SU-DHL-6 (cell line): ENCODE results near the gene DOK6.

Experiments used
- H2AFZ ChIP-seq: fragments of 200-600 bp; sonication (generic); 2 replicates; pipeline ENCODE4 v1.6.1; 2014; ENCODE audit warnings: low read depth, mild to moderate bottlenecking, moderate library complexity, mixed read lengths, antibody characterized with exemption, low read length; ENCODE audit not compliant: severe bottlenecking
- H3F3A ChIP-seq: fragments of 200-600 bp; shearing (Covaris generic); 2 replicates; pipeline ENCODE4 v1.6.0; 2016; ENCODE audit warnings: antibody characterized with exemption, mild to moderate bottlenecking; ENCODE audit not compliant: insufficient read depth
- H3K27ac ChIP-seq: fragments of 200-600 bp; sonication (generic); 2 replicates; pipeline ENCODE4 v1.5.1; 2016; ENCODE audit warnings: low read depth, mild to moderate bottlenecking, low read length, moderate library complexity, mixed read lengths
- H3K27me3 ChIP-seq: fragments of 200-600 bp; sonication (generic), shearing (Covaris generic); 2 replicates; pipeline ENCODE4 v1.6.0; 2014; ENCODE audit warnings: mild to moderate bottlenecking, low read length
- H3K36me3 ChIP-seq: fragments of 200-600 bp; sonication (generic); 2 replicates; pipeline ENCODE4 v1.6.1; 2014; ENCODE audit warnings: mild to moderate bottlenecking, low read length, mixed read lengths
- H3K4me2 ChIP-seq: fragments of 300-600, 200-600 bp; shearing (Covaris generic), sonication (generic); 2 replicates; pipeline ENCODE4 v1.6.0; 2014; ENCODE audit warnings: low read length, low read depth, mild to moderate bottlenecking; ENCODE audit not compliant: poor library complexity, severe bottlenecking
- H3K4me3 ChIP-seq: fragments of 200-600 bp; sonication (generic); 2 replicates; pipeline ENCODE4 v1.5.1; 2014; ENCODE audit warnings: antibody characterized with exemption, low read length, mild to moderate bottlenecking, mixed read lengths; ENCODE audit not compliant: insufficient read depth, poor library complexity, severe bottlenecking
- H3K79me2 ChIP-seq: fragments of 200-600 bp; sonication (generic); 2 replicates; pipeline ENCODE4 v1.6.1; 2014; ENCODE audit warnings: mild to moderate bottlenecking, low read length, moderate library complexity; ENCODE audit not compliant: insufficient read depth
- H3K9ac ChIP-seq: fragments of 200-600 bp; sonication (generic); 2 replicates; pipeline ENCODE4 v1.7.0; 2014; ENCODE audit warnings: mild to moderate bottlenecking, low read length
- H3K9me2 ChIP-seq: fragments of 200-600 bp; sonication (generic); replicated peaks from 2 replicates; pipeline ENCODE4 v1.6.1; 2014; ENCODE audit warnings: low read length; ENCODE audit not compliant: insufficient read depth
- H3K9me3 ChIP-seq: fragments of 200-600 bp; sonication (generic); 2 replicates; pipeline ENCODE4 v1.6.1; 2014; ENCODE audit warnings: low read length, mixed read lengths; ENCODE audit not compliant: insufficient read depth
- H4K20me1 ChIP-seq: fragments of 200-600 bp; sonication (generic); 2 replicates; pipeline ENCODE4 v1.6.1; 2014; ENCODE audit warnings: low read depth, mild to moderate bottlenecking, antibody characterized with exemption, low read length, moderate library complexity, mixed read lengths
- EZH2phosphoT487 ChIP-seq: fragments of 200-600 bp; sonication (generic), shearing (Covaris generic); conservative IDR thresholded peaks from 2 replicates; pipeline ENCODE4 v1.6.1; 2018; ENCODE audit warnings: mild to moderate bottlenecking, antibody characterized with exemption, low read length, moderate library complexity, mixed read lengths
- TF ChIP-seq, protein P1 (sequence below): fragments of 200-600 bp; sonication (generic); IDR thresholded peaks from one replicate; pipeline ENCODE4 v1.5.1; 2017; ENCODE audit warnings: antibody characterized with exemption, mild to moderate bottlenecking, low read length, moderate library complexity; ENCODE audit not compliant: insufficient read depth, poor library complexity, severe bottlenecking

The DOK6 gene

DNA sequence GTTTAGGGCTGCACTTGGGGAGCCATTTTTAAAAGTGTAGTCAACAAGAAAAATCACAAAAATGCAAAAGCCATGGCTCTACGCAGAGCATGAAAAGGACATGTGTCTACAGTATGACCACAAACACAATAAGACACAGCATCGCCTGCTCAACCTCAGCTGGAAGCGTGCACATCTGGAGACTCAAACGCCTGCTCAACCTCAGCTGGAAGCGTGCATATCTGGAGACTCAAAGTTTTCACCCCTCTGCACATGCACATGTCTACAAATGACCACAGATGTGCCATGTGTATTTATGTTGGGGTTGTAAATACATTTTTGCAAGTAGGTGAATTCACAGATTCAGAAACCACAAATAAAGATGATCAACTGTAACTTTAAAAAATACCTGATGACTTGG, 196.9 kb downstream of the DOK6 start:
- no peak overlapping the region for H3K9ac ChIP-seq
- H3K9me2 ChIP-seq = no peaks in the 10 kb centered on the region
- H3F3A ChIP-seq = no peaks in the 10 kb centered on the region
- no peaks in the 10 kb centered on the region for H3K79me2 ChIP-seq
- no peak for TF ChIP-seq EZH2phosphoT487
- TF ChIP-seq, protein P1, sequence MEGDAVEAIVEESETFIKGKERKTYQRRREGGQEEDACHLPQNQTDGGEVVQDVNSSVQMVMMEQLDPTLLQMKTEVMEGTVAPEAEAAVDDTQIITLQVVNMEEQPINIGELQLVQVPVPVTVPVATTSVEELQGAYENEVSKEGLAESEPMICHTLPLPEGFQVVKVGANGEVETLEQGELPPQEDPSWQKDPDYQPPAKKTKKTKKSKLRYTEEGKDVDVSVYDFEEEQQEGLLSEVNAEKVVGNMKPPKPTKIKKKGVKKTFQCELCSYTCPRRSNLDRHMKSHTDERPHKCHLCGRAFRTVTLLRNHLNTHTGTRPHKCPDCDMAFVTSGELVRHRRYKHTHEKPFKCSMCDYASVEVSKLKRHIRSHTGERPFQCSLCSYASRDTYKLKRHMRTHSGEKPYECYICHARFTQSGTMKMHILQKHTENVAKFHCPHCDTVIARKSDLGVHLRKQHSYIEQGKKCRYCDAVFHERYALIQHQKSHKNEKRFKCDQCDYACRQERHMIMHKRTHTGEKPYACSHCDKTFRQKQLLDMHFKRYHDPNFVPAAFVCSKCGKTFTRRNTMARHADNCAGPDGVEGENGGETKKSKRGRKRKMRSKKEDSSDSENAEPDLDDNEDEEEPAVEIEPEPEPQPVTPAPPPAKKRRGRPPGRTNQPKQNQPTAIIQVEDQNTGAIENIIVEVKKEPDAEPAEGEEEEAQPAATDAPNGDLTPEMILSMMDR = no peak
- H3K9me3 ChIP-seq = no peaks in the 10 kb centered on the region
- no peaks in the 10 kb centered on the region for H3K36me3 ChIP-seq
- no peak overlapping the region for H3K4me2 ChIP-seq
- H2AFZ ChIP-seq = no peak overlapping the region
- H3K27me3 ChIP-seq = no peaks in the 10 kb centered on the region
- no peak overlapping the region for H3K27ac ChIP-seq
- H3K4me3 ChIP-seq = no peak overlapping the region
- H4K20me1 ChIP-seq = no peaks in the 10 kb centered on the region

DNA sequence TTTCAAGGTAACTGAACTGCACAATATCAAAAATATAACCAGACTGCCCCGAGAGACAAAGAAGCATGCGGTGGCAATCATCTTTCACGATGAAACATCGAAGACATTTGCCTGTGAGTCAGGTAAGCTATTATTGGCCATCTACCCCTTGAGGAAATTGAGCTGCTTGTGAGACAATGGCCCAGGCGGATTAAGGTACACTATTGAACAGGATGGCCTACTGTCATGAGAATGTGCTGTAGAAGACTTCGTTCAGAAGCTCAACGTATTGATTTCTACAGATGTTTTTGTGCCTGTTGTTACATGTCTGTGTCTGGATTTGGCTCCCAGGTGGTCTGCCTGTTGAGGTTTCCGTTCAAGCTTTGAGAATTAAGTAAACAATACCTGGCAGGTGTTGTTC, 198.7 kb downstream of the DOK6 start:
- H3K27ac ChIP-seq = no peak overlapping the region
- no peaks in the 10 kb centered on the region for H4K20me1 ChIP-seq
- H3K9me2 ChIP-seq = no peaks in the 10 kb centered on the region
- H3K36me3 ChIP-seq = no peaks in the 10 kb centered on the region
- TF ChIP-seq EZH2phosphoT487 = no peak
- TF ChIP-seq, protein P1 = no peak
- no peak overlapping the region for H3K4me3 ChIP-seq
- no peak overlapping the region for H3K4me2 ChIP-seq
- H2AFZ ChIP-seq = no peak overlapping the region
- H3K9ac ChIP-seq = no peak overlapping the region
- H3K27me3 ChIP-seq = no peaks in the 10 kb centered on the region
- H3K9me3 ChIP-seq = no peaks in the 10 kb centered on the region
- H3F3A ChIP-seq = no peaks in the 10 kb centered on the region
- no peaks in the 10 kb centered on the region for H3K79me2 ChIP-seq

DNA sequence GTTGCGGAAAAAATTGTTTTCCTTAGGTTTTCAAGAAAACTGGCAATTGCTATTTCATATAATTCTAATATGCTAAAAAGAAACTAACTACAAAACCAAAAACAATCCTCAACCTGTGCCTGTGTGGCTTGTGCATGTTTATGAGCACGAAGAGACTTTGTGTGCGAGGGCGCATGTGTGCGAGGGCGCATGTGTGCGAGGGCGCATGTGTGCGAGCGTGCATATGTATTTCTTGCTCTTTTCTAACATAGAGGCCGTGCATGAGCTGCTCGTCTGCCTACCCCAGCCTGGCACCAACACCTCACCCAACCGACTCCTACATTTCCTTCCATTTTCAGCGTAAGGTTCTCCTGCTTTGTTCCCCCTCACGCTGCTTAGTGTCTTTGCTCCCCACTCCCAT, 211.6 kb downstream of the DOK6 start:
- H3K9ac ChIP-seq = no peak overlapping the region
- no peaks in the 10 kb centered on the region for H3F3A ChIP-seq
- H4K20me1 ChIP-seq = no peaks in the 10 kb centered on the region
- H2AFZ ChIP-seq = no peak overlapping the region
- H3K9me3 ChIP-seq = no peaks in the 10 kb centered on the region
- no peaks in the 10 kb centered on the region for H3K36me3 ChIP-seq
- no peak overlapping the region for H3K4me3 ChIP-seq
- TF ChIP-seq, protein P1 = no peak
- no peak for TF ChIP-seq EZH2phosphoT487
- H3K9me2 ChIP-seq = no peaks in the 10 kb centered on the region
- no peak overlapping the region for H3K4me2 ChIP-seq
- no peaks in the 10 kb centered on the region for H3K27me3 ChIP-seq
- no peak overlapping the region for H3K27ac ChIP-seq
- H3K79me2 ChIP-seq = no peaks in the 10 kb centered on the region
